NT2/D1 (cell line): ENCODE results near the gene MDM1.

Experiments
- DNase-seq: peaks from one replicate; pipeline ENCODE4 v3.0.0-alpha.2; 2011; ENCODE audit warnings: low read depth, low spot score
- H3K27me3 ChIP-seq: 2 replicates; pipeline ENCODE4 v1.6.0; 2011; ENCODE audit warnings: mild to moderate bottlenecking; ENCODE audit not compliant: insufficient read length, insufficient read depth
- H3K36me3 ChIP-seq: 2 replicates; pipeline ENCODE4 v1.6.1; 2011; ENCODE audit warnings: mild to moderate bottlenecking, low read length, mixed read lengths; ENCODE audit not compliant: insufficient read depth, insufficient read length
- H3K4me1 ChIP-seq: 2 replicates; pipeline ENCODE4 v1.5.1; 2011; ENCODE audit not compliant: insufficient read depth, insufficient read length
- H3K4me3 ChIP-seq: 2 replicates; pipeline ENCODE4 v1.5.1; 2011; ENCODE audit warnings: low read depth; ENCODE audit not compliant: insufficient read length
- H3K9ac ChIP-seq: 2 replicates; pipeline ENCODE4 v1.6.0; 2011; ENCODE audit warnings: low read depth; ENCODE audit not compliant: insufficient read length
- H3K9me3 ChIP-seq: 2 replicates; pipeline ENCODE4 v1.5.1; 2011; ENCODE audit warnings: mild to moderate bottlenecking, low read length; ENCODE audit not compliant: insufficient read depth
- SUZ12 ChIP-seq: IDR thresholded peaks from 2 replicates; pipeline ENCODE4 v1.6.1; 2011; ENCODE audit not compliant: insufficient read length, insufficient read depth; ENCODE audit errors: extremely low read depth
- YY1 ChIP-seq: IDR thresholded peaks from 2 replicates; pipeline ENCODE4 v1.6.1; 2011; ENCODE audit not compliant: insufficient read length, insufficient read depth
- ZNF274 ChIP-seq: IDR thresholded peaks from 2 replicates; pipeline ENCODE4 v1.6.1; 2011; ENCODE audit warnings: mild to moderate bottlenecking, low read depth, low read length

The MDM1 gene

GRCh38 chr12:68327896-68328295, 4.3 kb downstream of the MDM1 start:
- no peak for DNase-seq
- no peak for TF ChIP-seq ZNF274
- TF ChIP-seq SUZ12 = no peak
- no peak for TF ChIP-seq YY1
- no peaks in the 10 kb centered on the region for H3K4me1 ChIP-seq
- no peaks in the 10 kb centered on the region for H3K9me3 ChIP-seq
- H3K36me3 ChIP-seq = peaks cover 29% of the 10 kb centered on the region
- no peaks in the 10 kb centered on the region for H3K27me3 ChIP-seq
- H3K9ac ChIP-seq = no peak overlapping the region
- no peak overlapping the region for H3K4me3 ChIP-seq

GRCh38 chr12:68326716-68327115, 5.4 kb downstream of the MDM1 start:
- Histone ChIP-seq H3K9me3 (no peaks in the 10 kb centered on the region), H3K36me3 (peaks cover 36% of the 10 kb centered on the region), H3K9ac (no peak overlapping the region), H3K4me3 (no peak overlapping the region), H3K4me1 (no peaks in the 10 kb centered on the region), H3K27me3 (no peaks in the 10 kb centered on the region)
- DNase-seq = no peak
- TF ChIP-seq SUZ12 = no peak
- TF ChIP-seq YY1 = no peak
- TF ChIP-seq ZNF274 = no peak

GRCh38 chr12:68325966-68326365, 6.2 kb downstream of the MDM1 start:
- Histone ChIP-seq H3K4me1 (no peaks in the 10 kb centered on the region), H3K27me3 (no peaks in the 10 kb centered on the region), H3K4me3 (no peak overlapping the region), H3K9ac (no peak overlapping the region), H3K36me3 (peaks cover 38% of the 10 kb centered on the region), H3K9me3 (no peaks in the 10 kb centered on the region)
- DNase-seq = no peak
- TF ChIP-seq ZNF274 (no peak), YY1 (no peak), SUZ12 (no peak)

GRCh38 chr12:68324531-68324930, 7.6 kb downstream of the MDM1 start:
- H3K27me3 ChIP-seq = no peaks in the 10 kb centered on the region
- H3K9ac ChIP-seq = no peak overlapping the region
- TF ChIP-seq SUZ12 (no peak), YY1 (no peak), ZNF274 (no peak)
- peaks cover 35% of the 10 kb centered on the region for H3K36me3 ChIP-seq
- H3K9me3 ChIP-seq = no peaks in the 10 kb centered on the region
- H3K4me1 ChIP-seq = no peaks in the 10 kb centered on the region
- DNase-seq = no peak
- no peak overlapping the region for H3K4me3 ChIP-seq

GRCh38 chr12:68321140-68321539, 11.0 kb downstream of the MDM1 start:
- Histone ChIP-seq H3K4me1 (no peaks in the 10 kb centered on the region), H3K9me3 (no peaks in the 10 kb centered on the region), H3K36me3 (peaks cover 18% of the 10 kb centered on the region), H3K27me3 (no peaks in the 10 kb centered on the region), H3K4me3 (no peak overlapping the region), H3K9ac (no peak overlapping the region)
- no peak for TF ChIP-seq ZNF274
- TF ChIP-seq SUZ12 = no peak
- no peak for TF ChIP-seq YY1
- DNase-seq = no peak

GRCh38 chr12:68319988-68320623, 12.1 kb downstream of the MDM1 start:
- DNase-seq = no peak
- Histone ChIP-seq H3K36me3 (peaks cover 12% of the 10 kb centered on the region), H3K4me3 (no peak overlapping the region), H3K27me3 (no peaks in the 10 kb centered on the region), H3K4me1 (no peaks in the 10 kb centered on the region), H3K9me3 (no peaks in the 10 kb centered on the region), H3K9ac (no peak overlapping the region)
- no peak for TF ChIP-seq SUZ12
- no peak for TF ChIP-seq ZNF274
- no peak for TF ChIP-seq YY1

- Histone ChIP-seq H3K9me3 (no peaks in the 10 kb centered on the region), H3K4me3 (no peak overlapping the region), H3K9ac (no peak overlapping the region), H3K27me3 (no peaks in the 10 kb centered on the region), H3K4me1 (no peaks in the 10 kb centered on the region), H3K36me3 (peaks cover 28% of the 10 kb centered on the region)
- DNase-seq = peak; percentile 23
- TF ChIP-seq SUZ12 = no peak
- TF ChIP-seq YY1 = no peak
- no peak for TF ChIP-seq ZNF274
These were observed 15.0 kb downstream of the MDM1 start for GRCh38 chr12:68317047-68317667.
